ENCODE results near the gene TUBGCP2.

Gene TUBGCP2

GRCh38 chr10:133316266-133316665 lies 7.6 kb upstream of the TUBGCP2 start:
- no peak for TF ChIP-seq CTCF (conservative IDR thresholded peaks at IDR 0.05)
- H3K27ac ChIP-seq, result no peak overlapping the region

DNA sequence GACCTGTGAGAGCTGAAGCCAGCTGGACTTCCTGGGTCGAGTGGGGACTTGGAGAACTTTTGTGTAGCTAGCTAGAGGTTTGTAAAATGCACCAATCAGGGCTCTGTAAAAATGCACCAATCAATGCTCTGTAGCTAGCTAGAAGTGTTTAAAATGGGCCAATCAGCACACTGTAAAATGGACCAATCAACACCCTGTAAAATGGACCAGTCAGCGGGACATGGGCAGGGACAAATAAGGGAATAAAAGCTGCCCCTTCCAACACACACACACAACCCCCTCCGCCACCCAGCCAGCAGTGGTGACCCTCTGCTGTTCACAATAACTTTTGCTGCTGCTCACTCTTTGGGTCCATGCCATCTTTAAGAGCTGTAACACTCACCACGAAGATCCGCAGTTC lies 7.2 kb upstream of the TUBGCP2 start:
- no peak for TF ChIP-seq CTCF (conservative IDR thresholded peaks at IDR 0.05)

DNA sequence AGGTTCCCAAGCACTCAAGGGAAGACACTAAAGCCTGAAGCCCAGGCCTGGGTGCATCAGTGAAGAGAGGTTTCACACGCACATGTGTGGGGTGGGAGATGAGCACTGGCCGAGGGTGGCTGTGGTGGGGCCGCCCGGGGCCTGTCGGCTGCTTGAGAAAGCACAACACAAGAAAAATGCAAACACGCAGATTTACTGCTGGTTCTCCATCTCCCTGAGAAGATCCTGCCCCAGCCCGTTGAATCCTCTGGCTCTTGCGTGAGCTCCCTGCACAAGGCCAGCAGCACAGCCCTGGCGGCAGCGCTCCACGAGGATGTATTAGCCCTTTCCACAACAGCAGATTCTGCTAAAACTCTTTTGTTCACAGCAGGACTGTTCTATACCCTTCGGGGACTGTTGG lies 6.2 kb upstream of the TUBGCP2 start:
- TF ChIP-seq CTCF (conservative IDR thresholded peaks at IDR 0.05), result no peak
- H3K27ac ChIP-seq, result no peak overlapping the region

More for the DNA sequence above, 7.2 kb upstream of the TUBGCP2 start:
- no peak overlapping the region for H3K27ac ChIP-seq

GRCh38 chr10:133313192-133313591 lies 4.5 kb upstream of the TUBGCP2 start:
- TF ChIP-seq CTCF (conservative IDR thresholded peaks at IDR 0.05), result no peak
- no peak overlapping the region for H3K27ac ChIP-seq

DNA sequence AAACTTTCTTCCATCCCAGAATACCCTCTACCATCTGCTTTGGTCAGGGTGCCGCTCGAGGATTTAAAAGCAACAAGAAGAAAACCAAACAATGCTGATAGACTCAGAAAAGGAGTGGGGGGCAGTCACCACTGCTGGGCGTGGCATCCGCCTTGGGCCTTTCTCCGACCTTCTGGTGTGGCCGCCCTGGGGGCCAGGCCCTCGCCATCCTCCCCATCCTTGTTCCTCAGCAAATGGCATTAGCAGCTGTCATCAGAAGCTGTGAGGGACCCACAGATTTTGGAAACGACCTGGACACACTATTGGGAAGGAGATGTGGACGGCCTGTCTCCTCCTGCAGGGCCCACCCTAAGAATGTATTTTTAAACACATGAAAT lies 4.1 kb upstream of the TUBGCP2 start:
- no peak for TF ChIP-seq CTCF (conservative IDR thresholded peaks at IDR 0.05)
- no peak overlapping the region for H3K27ac ChIP-seq

DNA sequence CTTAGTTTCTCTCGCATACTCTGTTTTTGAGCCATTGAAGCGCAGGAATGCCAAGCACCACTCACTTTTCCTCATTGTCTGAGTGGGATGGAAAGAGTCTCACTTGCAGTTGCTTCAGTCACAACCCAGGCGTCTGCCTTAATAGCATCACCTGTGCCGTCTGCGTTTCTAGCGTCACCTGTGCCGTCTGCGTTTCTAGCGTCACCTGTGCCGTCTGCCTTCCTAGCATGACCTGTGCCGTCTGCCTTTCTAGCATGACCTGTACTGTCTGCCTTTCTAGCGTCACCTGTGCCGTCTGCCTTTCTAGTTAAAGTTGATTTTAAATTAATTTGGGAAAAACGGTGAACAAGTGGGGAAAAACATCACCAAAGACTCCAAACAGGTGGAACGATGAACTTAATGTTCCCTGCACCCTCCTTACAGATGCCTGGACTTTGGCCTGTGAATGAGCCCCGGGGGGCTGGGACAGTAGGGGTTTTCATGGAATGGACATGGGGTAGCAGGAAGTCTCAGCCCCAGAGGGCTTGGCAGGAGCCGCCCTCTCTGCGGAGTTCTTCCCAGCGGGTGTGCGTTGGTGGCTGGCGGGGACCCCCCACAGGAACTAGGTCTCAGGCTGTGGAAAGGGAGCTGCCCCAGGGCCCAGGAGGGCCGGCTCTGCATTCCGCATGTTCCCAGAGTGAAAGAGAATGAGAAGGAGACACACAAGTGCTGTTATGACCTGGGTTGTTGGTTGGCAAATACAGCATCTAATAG lies 3.5 kb upstream of the TUBGCP2 start:
- no peak for TF ChIP-seq CTCF (conservative IDR thresholded peaks at IDR 0.05)
- no peak overlapping the region for H3K27ac ChIP-seq

GRCh38 chr10:133311570-133311969 lies 2.9 kb upstream of the TUBGCP2 start:
- no peak overlapping the region for H3K27ac ChIP-seq
- no peak for TF ChIP-seq CTCF (conservative IDR thresholded peaks at IDR 0.05)

Measured in VCaP (cell line).